Stimulated activated CD8-positive, alpha-beta memory T cell treated with anti-CD3 and anti-CD28 coated beads, Interleukin-12 subunit alpha, Interleukin-12 subunit beta, amount 100 ng/mL, for 24 hours (primary cell): Measurements from ENCODE around the gene NAV2.

ENCODE experiments used
- DNase-seq: peaks from one replicate; pipeline ENCODE4 v3.0.0-alpha.2; 2020; ENCODE audit errors: extremely low read depth

The NAV2 gene

DNA sequence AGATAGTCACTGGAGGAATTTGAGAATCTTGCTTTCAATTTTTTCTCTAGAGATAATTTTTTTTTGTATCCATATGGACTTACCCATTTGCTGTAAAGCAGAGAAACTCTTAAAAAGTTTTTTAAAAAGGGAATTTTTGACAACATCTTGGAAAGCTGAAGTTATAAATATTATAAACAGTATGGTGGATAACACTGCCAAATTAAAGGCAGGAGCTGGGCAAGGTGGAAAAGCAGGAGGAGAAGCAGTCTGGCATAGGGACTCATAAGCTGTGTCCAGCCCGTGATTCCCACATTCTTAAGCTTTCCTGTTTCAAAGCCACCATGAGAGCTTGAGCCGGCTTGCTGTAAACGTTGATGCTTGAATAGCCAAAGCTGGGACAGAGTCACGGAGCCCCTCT is 149.5 kb downstream of the NAV2 start:
- no peak for DNase-seq

DNA sequence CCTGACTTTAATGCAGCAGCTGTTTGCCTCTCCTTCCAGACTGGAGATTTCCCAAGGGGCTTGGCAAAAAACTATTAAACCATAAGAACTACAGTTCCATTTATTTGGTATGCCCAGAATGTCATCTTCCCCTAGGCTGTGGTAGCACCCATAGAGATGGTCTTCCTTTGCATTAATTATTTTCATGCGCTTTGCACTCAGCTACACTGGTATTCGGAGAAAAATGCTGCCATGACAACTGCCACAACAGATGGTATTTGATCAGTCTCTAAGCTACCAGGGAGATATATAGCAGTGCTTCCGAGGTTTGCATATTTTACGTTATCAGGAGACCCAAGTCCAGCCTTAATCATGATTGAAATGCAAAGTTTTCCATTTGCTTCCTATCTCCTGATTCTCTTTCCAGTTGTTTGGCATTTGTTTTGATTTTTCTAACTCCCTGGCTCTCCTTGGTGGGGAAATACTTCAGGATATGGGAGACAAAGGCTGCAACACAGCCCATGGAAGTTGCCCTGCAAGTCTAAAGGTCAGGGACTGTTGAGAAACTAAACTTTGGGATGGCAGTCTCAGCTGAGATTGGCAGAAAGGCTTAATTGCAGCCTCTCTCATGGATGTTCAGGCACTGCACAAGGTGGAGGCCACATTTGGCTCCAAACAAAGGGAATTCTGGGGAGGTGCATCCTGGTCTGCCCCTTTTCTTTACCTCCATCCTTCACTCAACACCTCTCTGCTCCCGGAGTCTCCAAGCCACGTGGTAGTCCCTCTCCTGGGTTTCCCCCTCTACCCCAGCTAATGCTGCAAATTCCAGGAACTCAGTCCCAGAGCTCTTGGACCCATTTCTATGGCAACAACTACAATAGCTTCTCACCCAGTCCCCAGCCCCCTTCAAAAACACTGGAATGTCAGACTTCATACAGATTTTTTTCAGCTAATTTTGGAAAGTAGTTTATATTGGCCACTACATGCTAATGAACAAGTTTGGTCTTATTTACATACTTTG is 151.8 kb downstream of the NAV2 start:
- no peak for DNase-seq

DNA sequence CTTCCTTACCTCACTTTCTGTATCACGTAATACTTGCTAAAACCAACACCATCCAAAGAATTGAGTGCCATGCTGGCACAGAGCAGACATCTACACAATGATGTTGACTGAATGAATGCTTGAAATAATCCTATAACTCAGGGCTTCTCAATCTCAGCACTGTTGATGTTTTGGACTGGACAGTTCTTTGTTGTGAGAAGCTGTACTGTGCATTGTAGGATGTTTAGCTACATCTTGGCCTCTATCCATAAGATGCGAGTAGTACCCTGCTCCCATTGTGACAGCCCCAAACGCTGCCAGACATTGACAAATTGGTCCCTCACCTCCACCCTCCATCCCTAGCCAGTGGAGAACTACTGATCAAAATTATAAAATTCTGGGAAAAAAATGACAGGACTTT is 153.4 kb downstream of the NAV2 start:
- no peak for DNase-seq

DNA sequence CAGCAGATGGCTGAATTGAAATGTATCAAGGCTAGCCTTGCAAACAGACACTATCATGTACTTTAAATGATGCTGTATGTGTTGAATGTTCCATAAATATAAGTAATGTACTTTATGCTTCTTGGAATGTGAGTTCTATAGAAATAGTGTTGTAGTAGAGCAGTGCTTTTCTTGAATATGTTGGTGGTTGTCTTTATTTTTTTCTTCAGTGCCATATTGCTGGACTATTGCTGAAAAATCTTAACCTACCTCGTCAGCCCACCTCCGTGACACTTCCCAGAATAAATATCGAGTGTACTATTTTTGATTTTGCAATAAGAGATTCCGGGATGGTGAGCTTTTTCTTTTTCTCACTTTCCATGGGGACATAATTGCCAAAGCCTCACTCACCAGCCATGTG is 153.9 kb downstream of the NAV2 start:
- DNase-seq, result no peak

DNA sequence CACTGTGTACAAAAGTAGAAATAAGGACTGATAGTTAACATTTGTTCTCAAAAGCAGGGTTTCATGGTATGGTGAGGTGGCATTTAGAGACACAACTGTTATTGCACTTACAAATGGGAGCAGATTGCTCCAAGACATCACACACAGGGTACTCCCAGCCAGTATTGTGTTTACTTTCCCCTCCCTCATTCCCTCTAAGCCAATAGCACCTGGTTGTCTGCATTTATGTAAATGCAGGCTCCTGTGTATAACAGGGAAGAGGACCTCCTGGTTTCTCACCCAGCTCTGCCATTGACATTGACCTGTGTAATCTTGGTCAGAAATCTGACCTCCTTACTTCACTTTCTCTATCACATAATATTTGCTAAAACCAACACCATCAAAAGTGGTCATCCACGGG is 154.4 kb downstream of the NAV2 start:
- DNase-seq, result no peak

DNA sequence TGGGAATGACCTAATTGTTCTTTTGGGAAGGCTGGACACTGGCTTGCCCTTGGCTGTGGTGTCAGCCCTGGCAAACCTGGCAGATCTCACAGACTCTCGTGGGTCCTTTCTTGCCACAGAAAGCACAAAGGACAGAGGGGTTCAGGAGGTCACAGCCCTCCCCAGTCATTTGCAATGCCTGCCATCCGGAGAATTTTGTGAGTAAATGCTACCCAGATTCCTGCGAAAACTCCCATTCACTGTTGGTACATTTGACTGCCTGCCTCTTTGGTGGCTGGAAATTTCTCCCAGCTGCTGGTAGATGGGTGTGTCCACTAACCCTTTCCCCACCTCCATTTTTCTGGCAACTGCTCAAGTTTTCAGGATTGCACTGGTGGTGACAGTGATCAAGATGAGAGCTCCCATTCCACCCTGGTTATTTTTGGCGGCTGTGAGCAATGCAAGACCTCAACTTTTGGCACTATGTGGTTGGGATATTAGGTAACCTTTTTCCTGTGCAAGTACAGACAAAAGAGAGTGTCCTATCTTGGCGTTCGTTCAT is 155.7 kb downstream of the NAV2 start:
- no peak for DNase-seq

DNA sequence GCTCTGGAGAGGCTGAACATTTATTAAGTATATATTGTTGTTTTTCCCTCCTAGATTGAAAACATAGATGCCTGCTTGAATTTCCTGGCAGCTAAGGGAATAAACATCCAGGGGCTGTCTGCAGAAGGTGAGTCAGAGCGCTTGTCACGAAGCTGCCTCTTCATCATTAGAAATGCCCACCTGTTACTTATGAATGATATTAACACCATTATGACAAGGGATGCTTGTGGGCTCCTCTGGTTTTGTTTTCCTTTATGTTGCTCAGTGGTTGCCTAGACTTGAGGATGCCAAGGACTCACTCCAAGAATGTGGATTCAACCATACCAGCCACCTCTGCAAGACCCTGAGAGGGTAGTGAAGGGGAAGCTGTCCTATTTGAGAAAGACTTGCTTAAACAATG is 156.2 kb downstream of the NAV2 start:
- no peak for DNase-seq

DNA sequence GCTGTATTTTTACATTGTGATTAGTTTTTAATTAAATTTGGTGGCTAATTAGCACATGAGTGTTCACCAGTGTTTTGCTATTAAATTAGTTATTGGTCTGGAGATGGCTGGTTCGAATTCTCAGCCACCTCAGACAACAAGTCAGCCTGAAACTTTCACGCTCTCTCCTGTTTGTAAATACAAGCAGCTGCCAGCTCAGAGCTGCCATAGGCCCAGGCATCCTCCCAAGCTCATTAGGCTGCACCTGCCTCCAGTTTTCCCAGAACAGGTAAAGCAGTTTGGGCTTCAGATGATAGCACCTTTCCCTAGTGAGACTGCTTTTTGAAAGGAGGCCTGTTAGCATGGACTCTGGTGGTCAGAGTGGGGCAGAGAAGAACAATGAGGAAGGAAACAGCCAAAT is 156.8 kb downstream of the NAV2 start:
- no peak for DNase-seq

DNA sequence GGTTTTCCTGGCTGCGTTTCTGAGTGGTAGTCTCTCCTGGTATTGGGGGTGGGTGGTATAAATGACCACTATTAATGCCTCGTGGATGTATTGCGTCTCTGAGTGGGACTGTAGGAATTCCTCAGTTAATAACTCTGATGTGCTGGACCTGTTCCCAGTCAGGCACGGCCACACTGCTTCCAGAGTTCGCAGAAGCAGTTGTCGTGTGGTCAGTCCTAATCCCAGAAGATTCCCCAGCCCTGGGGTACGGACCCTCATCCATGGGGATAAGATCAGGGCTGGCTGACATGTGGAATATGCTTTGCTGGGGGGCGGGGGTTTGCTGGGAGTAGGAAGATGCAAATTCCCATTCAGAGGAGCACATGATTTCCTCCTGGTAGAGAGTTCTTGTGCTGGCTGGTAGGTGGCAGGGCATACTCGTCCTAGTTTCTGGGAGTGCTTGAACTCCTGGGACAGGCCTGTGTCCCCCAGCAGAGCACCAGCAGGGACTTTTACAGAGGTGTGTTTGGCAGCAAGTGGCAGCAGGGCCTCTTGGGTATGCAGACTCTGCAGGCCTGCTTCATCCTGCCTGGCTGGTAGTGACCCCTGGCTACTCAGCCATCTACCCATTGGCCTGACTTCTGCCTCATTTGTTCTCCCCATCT is 157.4 kb downstream of the NAV2 start:
- no peak for DNase-seq

DNA sequence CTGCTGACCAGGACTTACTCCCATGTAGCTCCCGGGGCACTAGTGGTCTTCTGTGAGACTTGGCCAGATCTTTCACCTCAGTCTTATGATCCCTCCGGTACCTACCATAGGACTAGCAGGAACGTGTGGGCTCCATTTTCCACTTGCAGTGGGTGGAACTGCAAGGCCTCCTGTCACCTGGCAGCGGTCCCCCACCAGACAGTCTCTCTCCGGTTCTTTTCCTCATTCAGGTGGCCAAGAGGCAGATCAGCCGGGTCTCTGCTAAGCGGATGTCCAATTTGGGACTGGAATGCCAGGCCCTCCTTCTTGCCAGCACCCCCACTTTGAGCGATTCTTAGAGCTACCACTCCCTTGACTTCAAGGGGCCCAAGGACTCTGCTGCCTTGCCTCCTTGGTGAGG is 158.9 kb downstream of the NAV2 start:
- DNase-seq, result no peak

DNA sequence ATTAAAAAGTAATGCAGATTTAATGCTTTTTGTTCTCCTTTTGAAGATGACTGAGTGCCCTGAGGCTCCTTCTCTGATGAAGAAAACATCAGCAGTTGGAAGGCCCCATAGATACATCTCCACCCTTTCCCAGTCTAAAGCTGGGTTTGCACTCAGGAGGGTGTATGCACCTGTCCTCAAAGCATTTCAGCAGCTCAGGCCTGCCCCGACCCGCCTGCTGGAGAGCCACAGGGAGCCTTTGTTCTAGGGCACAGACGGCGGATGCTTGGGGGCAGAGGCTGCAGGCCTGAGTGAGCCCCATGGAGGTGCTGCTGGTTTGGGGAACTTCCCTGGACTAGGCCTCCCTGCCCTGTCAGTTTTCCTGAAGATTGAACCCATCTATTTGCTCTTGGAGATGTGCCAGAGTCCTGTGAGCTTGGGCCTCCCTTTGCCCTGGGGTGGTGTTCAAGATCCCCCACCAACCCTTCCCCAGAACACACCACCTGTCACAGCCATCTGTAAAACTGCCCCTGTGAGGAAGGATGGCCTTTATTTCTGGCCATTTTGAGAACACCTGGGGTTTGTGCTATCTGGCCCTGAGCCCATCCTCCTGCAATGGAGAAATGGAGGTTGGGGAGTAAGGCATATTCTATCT is 160.0 kb downstream of the NAV2 start:
- no peak for DNase-seq

DNA sequence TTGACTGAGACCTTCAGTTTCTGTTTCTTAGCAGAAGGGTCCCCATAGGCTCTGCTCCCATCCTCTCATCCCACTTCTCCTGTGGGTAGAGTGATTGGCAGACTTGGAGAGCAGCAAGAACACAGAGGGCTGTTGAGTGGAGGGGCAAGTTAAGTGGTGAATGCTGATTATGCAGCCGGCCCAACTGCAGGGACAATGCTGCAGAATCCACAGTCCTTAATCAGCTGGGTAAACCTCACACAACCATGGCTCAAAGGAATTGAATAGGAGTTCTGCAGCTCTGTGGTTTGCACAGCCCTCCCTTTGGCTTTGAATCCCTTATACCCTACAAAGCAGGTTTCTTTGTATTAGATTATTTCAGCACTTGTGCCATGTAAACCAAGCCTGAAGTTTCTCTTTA is 161.1 kb downstream of the NAV2 start:
- DNase-seq, result no peak

DNA sequence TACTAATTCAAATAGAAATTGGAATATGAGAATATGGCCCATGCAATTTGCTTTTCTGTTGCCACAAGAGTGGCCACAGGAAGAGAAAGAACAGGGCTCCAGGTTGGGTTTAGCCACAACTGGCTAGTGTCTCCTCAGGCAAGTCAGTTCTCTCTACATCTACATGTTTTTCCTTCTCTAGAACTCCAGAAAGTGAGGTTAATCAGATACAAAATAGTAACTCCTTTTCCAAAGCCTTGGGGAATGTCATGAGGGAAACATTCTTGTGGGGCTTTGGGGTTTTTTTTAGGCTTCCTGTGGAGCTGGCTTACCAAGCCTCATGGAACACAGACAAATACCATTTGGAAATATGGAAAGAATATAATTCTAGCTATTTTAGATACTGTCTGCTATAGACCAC is 161.6 kb downstream of the NAV2 start:
- no peak for DNase-seq

DNA sequence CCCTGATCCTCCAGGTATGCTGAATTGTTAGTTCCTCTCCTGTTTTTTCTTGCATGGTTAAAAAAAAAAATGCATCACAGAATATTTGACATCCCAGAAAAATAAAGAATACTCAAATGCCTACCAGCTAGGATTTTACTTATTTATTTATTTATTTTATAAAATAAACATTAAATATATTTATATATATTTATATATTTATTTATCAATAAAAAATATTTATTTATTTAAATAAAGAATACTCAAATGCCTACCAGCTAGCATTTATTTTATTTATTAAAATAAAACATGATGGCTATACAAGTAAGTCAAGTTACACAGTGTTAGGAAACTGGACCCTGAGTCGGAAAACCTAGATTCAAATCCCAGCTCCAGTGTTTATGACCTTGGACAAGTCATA is 164.1 kb downstream of the NAV2 start:
- no peak for DNase-seq

DNA sequence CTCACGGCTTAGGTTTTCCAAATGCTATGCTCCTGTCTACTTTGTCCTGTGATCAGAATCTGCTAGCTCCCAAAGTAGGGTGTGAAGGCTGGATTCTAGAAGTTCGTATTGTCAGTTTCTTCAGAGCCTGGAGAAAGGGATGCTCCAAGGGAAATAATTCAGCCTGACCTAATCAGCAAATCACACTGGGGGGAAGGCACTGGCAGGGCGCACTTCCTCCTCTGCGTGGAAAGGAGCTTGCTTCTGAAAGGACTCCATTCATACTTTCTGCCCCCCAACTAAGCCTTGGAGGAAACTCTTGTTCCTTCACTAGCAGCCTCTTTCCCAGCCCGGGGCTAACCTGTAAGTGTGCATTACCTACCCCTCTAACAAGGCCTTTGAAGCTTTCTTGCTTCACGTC is 165.9 kb downstream of the NAV2 start:
- no peak for DNase-seq

DNA sequence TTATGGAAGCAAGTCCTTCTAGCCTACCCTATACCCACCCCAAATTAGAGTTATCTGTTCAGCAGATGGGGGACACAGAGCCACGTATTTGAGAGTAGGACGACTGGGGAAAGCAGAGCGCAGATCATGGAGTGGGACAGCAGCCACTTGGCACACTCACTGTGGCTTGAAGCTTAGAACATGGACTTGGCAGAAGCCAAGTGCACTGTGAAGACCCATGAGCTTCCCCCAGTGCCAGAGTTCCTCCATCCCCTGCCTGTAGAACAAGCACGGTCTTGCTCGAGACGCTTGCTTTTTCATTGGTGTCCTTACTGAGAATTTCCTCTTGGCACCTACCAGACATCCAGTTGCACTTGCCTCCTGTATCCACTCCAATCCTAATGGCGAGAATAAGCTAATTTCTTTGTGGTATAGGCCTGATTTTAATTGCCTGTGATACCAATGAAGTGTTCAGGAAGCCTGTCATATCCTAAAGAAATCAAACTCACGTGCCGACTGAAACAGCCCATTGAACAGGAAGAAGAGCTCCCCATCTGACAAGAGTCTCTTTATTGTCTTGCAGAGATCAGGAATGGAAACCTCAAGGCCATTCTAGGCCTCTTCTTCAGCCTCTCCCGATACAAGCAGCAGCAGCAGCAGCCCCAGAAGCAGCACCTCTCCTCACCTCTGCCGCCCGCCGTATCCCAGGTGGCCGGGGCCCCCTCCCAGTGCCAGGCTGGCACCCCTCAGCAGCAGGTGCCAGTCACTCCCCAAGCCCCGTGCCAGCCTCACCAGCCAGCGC is 166.9 kb downstream of the NAV2 start:
- DNase-seq, result no peak

DNA sequence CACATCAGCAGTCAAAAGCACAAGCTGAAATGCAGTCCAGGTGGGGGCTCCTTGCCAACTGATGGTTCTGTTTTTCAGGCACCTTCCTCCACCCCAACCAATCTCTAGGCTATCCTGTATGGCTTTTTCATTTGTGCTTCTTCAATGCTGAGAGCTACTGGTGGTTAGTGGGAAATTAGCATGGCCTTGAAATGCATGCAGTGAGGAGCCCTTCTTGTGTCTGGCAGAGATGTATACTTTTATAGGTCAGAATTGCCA is 167.4 kb downstream of the NAV2 start:
- DNase-seq, result no peak

DNA sequence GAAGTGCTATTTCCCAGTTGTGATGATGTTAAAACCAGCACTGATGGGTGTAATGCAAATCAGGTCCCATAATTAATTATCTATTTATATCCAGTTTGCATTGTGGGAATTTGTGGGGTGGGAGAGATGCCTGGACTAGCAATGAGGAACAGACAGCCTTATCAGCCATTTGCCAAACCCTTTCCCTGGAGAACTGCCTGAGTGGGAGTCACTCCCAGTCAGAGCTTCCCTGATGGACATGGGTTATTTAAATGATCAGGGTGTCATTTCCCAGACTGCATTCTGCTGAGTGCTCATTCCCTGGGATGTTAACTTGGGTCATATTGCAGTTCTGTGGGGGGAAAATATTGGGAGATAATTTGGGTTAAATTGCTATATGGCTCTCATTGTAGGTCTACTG is 168.5 kb downstream of the NAV2 start:
- DNase-seq, result no peak

DNA sequence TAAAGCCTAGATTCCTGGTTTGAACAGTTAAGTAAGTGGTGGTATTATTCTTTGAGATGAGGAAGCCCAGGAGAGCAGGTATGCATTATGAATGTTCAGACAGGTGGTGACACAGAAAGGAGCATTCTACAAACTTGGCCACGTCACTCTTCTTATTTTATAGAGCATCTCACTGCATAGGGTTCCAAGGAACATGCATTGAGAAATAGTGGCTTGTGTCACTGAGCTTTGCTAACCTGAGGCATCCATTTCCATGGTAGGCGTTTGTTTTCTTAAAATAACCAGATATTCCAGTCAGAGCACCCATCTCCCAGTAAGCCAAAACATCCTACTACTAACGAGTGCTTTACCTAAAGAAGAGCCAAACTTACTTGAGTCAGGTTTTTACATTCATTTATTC is 169.7 kb downstream of the NAV2 start:
- DNase-seq, result no peak

DNA sequence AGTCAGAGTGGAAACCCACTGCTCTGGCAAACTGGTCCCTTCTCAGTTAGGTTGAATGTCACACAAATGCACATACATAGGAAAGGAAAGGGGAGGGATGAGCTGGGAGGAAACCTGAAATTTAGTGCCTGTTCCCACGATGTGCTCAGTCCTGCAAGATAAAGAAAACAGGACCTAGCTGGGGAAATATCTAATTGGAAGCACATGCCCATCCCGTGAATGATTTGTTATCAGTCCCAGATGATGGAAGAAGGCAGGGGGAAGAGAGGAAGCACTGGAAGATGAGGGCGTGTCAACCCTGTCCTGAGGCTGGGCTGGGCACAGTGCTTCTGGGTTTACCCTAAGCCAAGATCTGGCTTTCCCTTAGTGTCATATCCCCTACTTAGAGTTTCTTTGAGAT is 173.9 kb downstream of the NAV2 start:
- DNase-seq, result no peak

DNA sequence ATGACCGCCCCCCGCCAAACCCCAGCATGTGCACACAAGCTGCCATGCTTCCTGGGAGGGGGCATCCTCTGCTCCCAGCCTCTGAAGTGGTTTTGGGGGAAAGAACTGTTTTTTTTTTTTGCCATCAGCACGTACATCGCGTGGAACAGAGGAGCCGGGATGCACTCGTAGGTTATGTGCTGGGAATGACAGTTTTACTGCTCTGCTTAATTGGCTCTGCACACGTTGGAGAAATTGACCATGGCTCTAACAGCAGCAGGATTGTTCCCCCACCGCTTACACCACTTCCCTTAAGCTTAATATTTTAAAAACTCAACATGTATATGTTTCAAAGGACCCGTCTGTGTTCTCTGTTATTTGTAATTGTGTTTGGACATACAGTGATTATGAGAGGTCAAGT is 175.2 kb downstream of the NAV2 start:
- no peak for DNase-seq

DNA sequence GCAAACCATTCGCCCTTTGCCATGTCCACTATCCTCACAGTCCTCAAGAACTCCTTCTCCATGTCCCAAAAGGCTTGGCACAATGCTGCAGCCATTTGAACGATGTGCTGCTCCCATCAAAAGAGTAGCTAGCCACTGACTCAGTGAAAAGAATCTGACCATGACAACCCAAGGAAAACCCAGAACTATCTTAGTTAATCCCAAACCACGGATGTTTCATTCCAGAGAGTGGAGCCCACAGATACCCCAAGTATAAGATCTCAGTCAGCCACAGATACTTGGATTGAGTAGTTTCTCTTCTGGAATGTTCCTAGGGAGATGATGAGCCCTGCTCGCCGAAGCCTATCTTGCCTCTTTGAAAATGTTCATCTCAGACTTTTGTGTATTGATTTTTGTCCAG is 176.9 kb downstream of the NAV2 start:
- DNase-seq, result no peak
